ENCODE results near the gene FGFR3. TPM values are rescaled to one million over a fixed set of nuclear protein-coding genes. Genes with fewer than 3 reads are reported as not detected.

The FGFR3 gene
- total and polyA plus RNA-seq, 8 donors: 1.2 to 530 (median 26.9) TPM

DNA sequence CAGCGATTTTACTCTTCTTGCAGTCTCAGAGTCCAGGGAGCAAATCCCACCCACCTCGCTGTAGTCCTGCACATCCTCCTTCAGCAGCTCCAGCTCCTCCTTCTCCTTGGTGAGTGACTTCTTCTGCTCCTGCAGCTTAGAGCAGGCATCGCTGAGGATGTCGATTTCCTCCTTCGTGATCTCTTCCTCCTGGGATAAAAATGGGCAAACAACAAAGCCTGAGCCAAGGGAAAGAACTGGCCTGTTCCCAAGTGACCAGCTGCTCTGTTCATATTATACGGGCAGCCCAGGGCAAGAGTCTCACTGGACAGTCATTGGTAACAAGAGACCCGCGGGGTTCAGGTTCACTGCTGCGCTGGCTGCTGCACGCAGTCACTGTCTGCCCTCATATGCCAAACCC is 26.2 kb downstream of the FGFR3 start:
- peak in 1 of 2 donors; percentile 66 for DNase-seq
- no peak overlapping the region for H3K4me3 ChIP-seq
- WGBS, 5 donors: 30 to 62% (median 38%) methylated on average over 10 of the region's 10 CpGs
- intact Hi-C loops (cut with DNase I; ENCODE audit: low total_unique reads): loop anchor here (10.0 kb wide), 1 partner anchor 86 kb away; no protein-coding TSS in a partner anchor
- no peak for TF ChIP-seq EP300 (IDR thresholded peaks at IDR 0.05)
- TF ChIP-seq POLR2A (IDR thresholded peaks at IDR 0.05): no peak
- TF ChIP-seq, protein P1, sequence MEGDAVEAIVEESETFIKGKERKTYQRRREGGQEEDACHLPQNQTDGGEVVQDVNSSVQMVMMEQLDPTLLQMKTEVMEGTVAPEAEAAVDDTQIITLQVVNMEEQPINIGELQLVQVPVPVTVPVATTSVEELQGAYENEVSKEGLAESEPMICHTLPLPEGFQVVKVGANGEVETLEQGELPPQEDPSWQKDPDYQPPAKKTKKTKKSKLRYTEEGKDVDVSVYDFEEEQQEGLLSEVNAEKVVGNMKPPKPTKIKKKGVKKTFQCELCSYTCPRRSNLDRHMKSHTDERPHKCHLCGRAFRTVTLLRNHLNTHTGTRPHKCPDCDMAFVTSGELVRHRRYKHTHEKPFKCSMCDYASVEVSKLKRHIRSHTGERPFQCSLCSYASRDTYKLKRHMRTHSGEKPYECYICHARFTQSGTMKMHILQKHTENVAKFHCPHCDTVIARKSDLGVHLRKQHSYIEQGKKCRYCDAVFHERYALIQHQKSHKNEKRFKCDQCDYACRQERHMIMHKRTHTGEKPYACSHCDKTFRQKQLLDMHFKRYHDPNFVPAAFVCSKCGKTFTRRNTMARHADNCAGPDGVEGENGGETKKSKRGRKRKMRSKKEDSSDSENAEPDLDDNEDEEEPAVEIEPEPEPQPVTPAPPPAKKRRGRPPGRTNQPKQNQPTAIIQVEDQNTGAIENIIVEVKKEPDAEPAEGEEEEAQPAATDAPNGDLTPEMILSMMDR (IDR thresholded peaks at IDR 0.05): no peak
- no peak for TF ChIP-seq POLR2AphosphoS5 (IDR thresholded peaks at IDR 0.05)
- H3K4me1 ChIP-seq: peaks cover 0 to 8% (median 6%) of the 10 kb centered on the region in 4 donors
- H3K36me3 ChIP-seq: peaks cover 81 to 100% (median 99%) of the 10 kb centered on the region in 4 donors
- H3K27ac ChIP-seq: no peak overlapping the region
- no peaks in the 10 kb centered on the region for H3K27me3 ChIP-seq
- no peaks in the 10 kb centered on the region for H3K9me3 ChIP-seq

DNA sequence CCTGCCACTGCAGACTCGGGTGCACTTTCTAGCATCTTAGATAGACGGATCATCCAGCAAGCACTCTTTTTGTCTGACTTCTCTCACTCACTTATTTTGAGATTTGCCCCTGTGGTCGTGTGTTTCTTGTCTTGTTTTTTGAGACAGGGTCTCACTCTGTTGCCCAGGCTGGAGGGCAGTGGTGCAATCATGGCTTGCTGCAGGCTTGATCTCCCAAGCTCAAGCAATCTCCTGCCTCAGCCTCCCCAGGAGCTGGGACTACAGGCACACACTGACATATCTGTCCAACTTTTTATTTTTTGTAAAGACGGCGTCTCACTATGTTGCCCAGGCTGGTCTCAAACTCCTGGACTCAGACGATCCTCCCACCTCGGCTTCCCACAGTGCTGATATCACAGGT is 26.7 kb downstream of the FGFR3 start:
- Histone ChIP-seq H3K9me3 (no peaks in the 10 kb centered on the region), H3K4me1 (peaks cover 0 to 8% (median 6%) of the 10 kb centered on the region in 4 donors), H3K36me3 (peaks cover 81 to 100% (median 99%) of the 10 kb centered on the region in 4 donors), H3K4me3 (no peak overlapping the region), H3K27ac (no peak overlapping the region), H3K27me3 (no peaks in the 10 kb centered on the region)
- TF ChIP-seq POLR2AphosphoS5 (IDR thresholded peaks at IDR 0.05): no peak
- TF ChIP-seq EP300 (IDR thresholded peaks at IDR 0.05): no peak
- no peak for TF ChIP-seq POLR2A (IDR thresholded peaks at IDR 0.05)
- TF ChIP-seq, protein P1 (IDR thresholded peaks at IDR 0.05): no peak
- intact Hi-C loops (cut with DNase I; ENCODE audit: low total_unique reads): loop anchor here (10.0 kb wide), 1 partner anchor 85 kb away; no protein-coding TSS in a partner anchor
- no peak for DNase-seq
- WGBS, 5 donors: 65 to 87% (median 77%) methylated on average over 7 of the region's 7 CpGs

DNA sequence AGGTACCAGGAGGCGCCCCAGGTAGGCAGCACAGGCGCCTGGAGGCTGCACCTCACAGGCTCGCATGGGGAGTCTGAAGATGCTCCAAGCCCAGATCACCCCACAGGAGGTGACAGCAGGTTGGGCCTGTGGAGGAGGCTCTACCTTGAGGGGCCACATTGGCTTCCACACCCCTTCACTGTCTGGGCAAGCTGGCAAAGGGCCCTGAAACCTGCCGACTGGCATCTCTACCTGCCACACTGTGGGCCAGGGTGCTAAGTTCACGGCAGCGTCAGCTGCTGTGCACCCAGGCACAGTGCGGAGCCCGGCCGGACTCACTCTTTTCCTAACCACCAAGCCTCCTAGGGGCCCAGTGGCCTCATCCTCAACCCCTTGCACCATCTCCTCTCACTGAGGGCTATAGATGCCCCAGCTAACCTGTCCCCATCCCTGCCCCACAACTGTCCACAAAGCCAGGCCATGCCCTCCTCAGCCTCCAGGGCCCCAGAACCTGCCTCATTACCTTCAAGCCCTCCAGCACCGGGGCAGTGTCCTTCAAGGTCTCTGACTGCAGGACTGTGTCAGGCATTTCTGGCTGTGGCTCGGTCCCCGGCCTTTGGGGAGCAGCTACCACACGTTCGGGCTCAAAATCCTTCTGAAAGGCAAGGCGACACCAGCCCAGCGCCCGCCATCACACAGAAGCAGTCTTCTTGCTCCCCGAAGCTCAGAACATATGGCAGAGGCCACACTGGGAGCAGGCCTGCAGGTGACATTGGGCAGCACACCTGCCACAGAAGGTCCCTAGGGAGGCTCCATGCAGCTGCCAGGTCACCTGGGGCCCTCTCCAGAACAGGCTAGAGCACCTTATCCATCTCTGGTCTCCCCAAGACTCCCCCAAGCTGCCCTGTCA is 28.8 kb downstream of the FGFR3 start:
- DNase-seq: no peak
- Histone ChIP-seq H3K4me1 (peaks cover 0 to 8% (median 6%) of the 10 kb centered on the region in 4 donors), H3K4me3 (no peak overlapping the region), H3K27me3 (no peaks in the 10 kb centered on the region), H3K36me3 (peaks cover 80 to 100% (median 99%) of the 10 kb centered on the region in 4 donors), H3K27ac (no peak overlapping the region), H3K9me3 (no peaks in the 10 kb centered on the region)
- TF ChIP-seq EP300 (IDR thresholded peaks at IDR 0.05) (no peak), POLR2AphosphoS5 (IDR thresholded peaks at IDR 0.05) (no peak), POLR2A (IDR thresholded peaks at IDR 0.05) (no peak)
- TF ChIP-seq, protein P1 (IDR thresholded peaks at IDR 0.05): no peak
- WGBS, 5 donors: 94 to 98% (median 97%) methylated on average over 16 to 18 of the region's 18 CpGs
- intact Hi-C loops (cut with DNase I; ENCODE audit: low total_unique reads): no loop called here

DNA sequence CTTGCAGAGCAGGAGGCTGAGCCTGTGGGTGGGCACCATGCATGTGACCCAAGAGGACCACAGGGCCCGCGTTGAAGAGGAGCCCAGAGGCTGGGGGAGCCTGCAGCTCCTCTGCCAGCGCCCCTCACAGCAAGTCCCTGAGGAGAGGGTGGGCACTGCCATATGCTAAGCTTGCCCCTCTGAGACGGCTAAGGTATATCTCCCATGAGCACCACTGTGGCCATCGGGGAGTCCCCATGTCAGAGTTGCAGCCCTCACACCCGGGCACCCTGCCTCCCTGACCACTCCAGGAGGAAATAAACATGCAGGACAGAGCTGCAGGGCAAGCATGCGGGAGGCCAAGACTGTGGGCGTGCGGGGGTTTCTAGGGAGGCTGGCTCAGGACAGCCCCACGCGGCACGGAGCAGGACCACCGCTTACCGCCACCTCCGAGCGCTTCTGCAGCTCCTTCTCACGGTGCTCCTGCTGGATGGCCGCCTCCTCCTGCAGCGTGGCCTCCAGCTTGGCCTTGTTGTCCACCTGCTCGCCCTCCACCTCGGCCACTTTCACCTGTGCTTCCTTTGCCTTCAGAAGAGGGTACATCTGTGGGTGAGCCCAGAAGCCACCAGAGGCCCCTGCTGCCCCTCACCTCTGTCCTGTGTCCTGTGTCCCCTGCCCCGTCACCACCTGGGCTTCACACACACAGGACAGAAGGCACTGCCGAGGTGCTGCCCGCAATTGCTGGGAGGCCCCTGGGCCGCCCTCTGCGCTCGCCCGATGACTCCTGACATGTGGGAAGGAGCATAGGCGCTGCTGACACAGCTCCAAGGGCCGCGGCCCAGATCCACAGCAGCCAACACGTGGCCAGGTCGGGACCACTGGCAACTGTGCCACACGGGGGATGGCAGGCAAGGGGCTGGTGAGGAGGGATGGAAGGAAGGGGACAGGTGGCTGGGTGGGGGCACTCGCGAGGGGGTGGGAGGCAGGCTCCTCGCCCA is 29.8 kb downstream of the FGFR3 start:
- H3K27me3 ChIP-seq: no peaks in the 10 kb centered on the region
- peaks cover 0 to 8% (median 6%) of the 10 kb centered on the region in 4 donors for H3K4me1 ChIP-seq
- intact Hi-C loops (cut with DNase I; ENCODE audit: low total_unique reads): no loop called here
- 89 to 94% (median 93%) methylated on average over 25 to 37 of the region's 37 CpGs for WGBS, 5 donors
- no peak overlapping the region for H3K4me3 ChIP-seq
- TF ChIP-seq EP300 (IDR thresholded peaks at IDR 0.05): no peak
- TF ChIP-seq POLR2AphosphoS5 (IDR thresholded peaks at IDR 0.05): no peak
- TF ChIP-seq, protein P1 (IDR thresholded peaks at IDR 0.05): no peak
- TF ChIP-seq POLR2A (IDR thresholded peaks at IDR 0.05): no peak
- no peaks in the 10 kb centered on the region for H3K9me3 ChIP-seq
- no peak for DNase-seq
- peaks cover 72 to 92% (median 91%) of the 10 kb centered on the region in 4 donors for H3K36me3 ChIP-seq
- H3K27ac ChIP-seq: no peak overlapping the region
